K562 (cell line): ENCODE data around the gene BBLN. TPM values are rescaled to one million over a fixed set of nuclear protein-coding genes. Genes with fewer than 3 reads are reported as not detected.

Source experiments
- ATAC-seq: fragments of 200-7000 bp; cut with Tn5 transposase; 3 replicates; pipeline ENCODE4 v1.9.1; 2020; ENCODE audit warnings: moderate library complexity
- BruUV-seq: library from RNA; stranded (reverse); fragments of 400-500 nt; replicated peaks from 2 replicates; lab custom pipeline; 2021; lab: Mats Ljungman, UMichigan
- CTCF ChIA-PET: fragments of 300-600 bp; formaldehyde crosslinking; extraction: SDS; loops from one replicate; lab custom pipeline; 2021; ENCODE audit warnings: low intra/inter-chr PET ratio; lab: Yijun Ruan, JAX
- POLR2A ChIA-PET: fragments of 300-600, 350-650 bp; sonication (Branson Sonifier 250); formaldehyde crosslinking; extraction: SDS; loops from one replicate; lab custom pipeline; 2021; ENCODE audit warnings: antibody characterized with exemption, inconsistent platforms; lab: Yijun Ruan, JAX
- DNase-seq, 4 experiments: peaks; one replicate each; pipeline versions ENCODE4 v3.0.0 to v3.0.0-alpha.2; 2011 to 2018; ENCODE audit warnings: low spot score in 3 of 4, mixed read lengths in 3 of 4; ENCODE audit errors: extremely low read depth in 1 of 4
- FAIRE-seq: peaks from 2 replicates; lab custom pipeline; 2011; peaks lifted over from hg19 to GRCh38; lab: Jason Lieb, UNC
- H2AFZ ChIP-seq: 2 replicates; pipeline ENCODE4 v1.6.0; 2011; ENCODE audit warnings: low read depth, low read length, control low read depth, inconsistent platforms
- H3K27ac ChIP-seq: fragments of 200-600 bp; 3 replicates; pipeline ENCODE4 v1.8.0; 2011; ENCODE audit warnings: low read depth, mild to moderate bottlenecking, control low read depth, inconsistent platforms, low read length, moderate library complexity, mixed read lengths; ENCODE audit errors: extremely low read depth
- H3K27me3 ChIP-seq, 2 experiments: fragments of 300-600 bp in 1 of 2; 2 replicates in 1 of 2; 3 replicates in 1 of 2; pipeline versions ENCODE4 v1.6.0 to v1.8.0; 2011; ENCODE audit warnings: inconsistent platforms in 2 of 2, low read length in 2 of 2, mild to moderate bottlenecking in 1 of 2, mixed read lengths in 1 of 2, moderate library complexity in 1 of 2; ENCODE audit not compliant: control insufficient read depth in 2 of 2, insufficient read depth in 2 of 2
- H3K36me3 ChIP-seq: fragments of 300-600 bp; 3 replicates; pipeline ENCODE4 v1.8.0; 2011; ENCODE audit warnings: mild to moderate bottlenecking, low read length, inconsistent platforms; ENCODE audit not compliant: control insufficient read depth, insufficient read depth
- H3K4me1 ChIP-seq, 2 experiments: fragments of 200-600 bp in 1 of 2; replicated peaks in 1 of 2; 2 replicates in 1 of 2; 3 replicates in 1 of 2; pipeline versions ENCODE4 v1.5.1 to v1.8.0; 2011; ENCODE audit warnings: inconsistent platforms in 2 of 2, low read length in 2 of 2, mild to moderate bottlenecking in 1 of 2, mixed read lengths in 1 of 2, moderate library complexity in 1 of 2; ENCODE audit not compliant: control insufficient read depth in 2 of 2, insufficient read depth in 2 of 2
- H3K4me2 ChIP-seq: 2 replicates; pipeline ENCODE4 v1.6.1; 2011; ENCODE audit warnings: low read length, control low read depth, inconsistent platforms, mixed read lengths; ENCODE audit not compliant: insufficient read depth
- H3K4me3 ChIP-seq: fragments of 200-600 bp; sonication (generic), shearing (Covaris generic); 2 replicates; pipeline ENCODE4 v1.5.1; 2016; ENCODE audit warnings: control low read depth, inconsistent platforms
- H3K79me2 ChIP-seq: fragments of 200-600 bp; 3 replicates; pipeline ENCODE4 v1.8.0; 2011; ENCODE audit warnings: low read length, inconsistent platforms; ENCODE audit not compliant: control insufficient read depth, insufficient read depth
- H3K9ac ChIP-seq, 2 experiments: 2 replicates each; pipeline versions ENCODE4 v1.6.0 to v1.6.1; 2011; ENCODE audit warnings: low read depth in 2 of 2, low read length in 2 of 2, control low read depth in 1 of 2, inconsistent platforms in 1 of 2, mild to moderate bottlenecking in 1 of 2, mixed read lengths in 1 of 2; ENCODE audit not compliant: insufficient read depth in 1 of 2
- H3K9me1 ChIP-seq: one replicate; pipeline ENCODE4 v1.6.0; 2011; ENCODE audit warnings: inconsistent platforms, mild to moderate bottlenecking, low read length, moderate library complexity; ENCODE audit not compliant: control insufficient read depth, insufficient read depth
- H3K9me3 ChIP-seq: replicated peaks from 2 replicates; pipeline ENCODE4 v1.5.1; 2011; ENCODE audit warnings: low read depth, low read length, inconsistent platforms; ENCODE audit not compliant: control insufficient read depth, insufficient read depth
- H4K20me1 ChIP-seq: replicated peaks from 2 replicates; pipeline ENCODE4 v1.6.1; 2011; ENCODE audit warnings: low read length, inconsistent platforms, mixed read lengths; ENCODE audit not compliant: control insufficient read depth, insufficient read depth
- CHD1 ChIP-seq: fragments of 200-600 bp; sonication (generic); IDR thresholded peaks from one replicate; pipeline ENCODE4 v1.6.1; 2012; ENCODE audit warnings: mild to moderate bottlenecking, moderate library complexity, low read length, inconsistent platforms
- CHD2 ChIP-seq: IDR thresholded peaks from 2 replicates; pipeline ENCODE4 v1.6.1; 2011; ENCODE audit warnings: low read depth, low read length
- HNRNPK ChIP-seq: fragments of 200-400 bp; formaldehyde crosslinking; IDR thresholded peaks from one replicate; pipeline ENCODE4 v1.6.1; 2018; ENCODE audit warnings: mild to moderate bottlenecking, low read depth, low read length; ENCODE audit not compliant: poor library complexity, severe bottlenecking
- KDM5B ChIP-seq: fragments of 200-600 bp; sonication (generic); IDR thresholded peaks from 2 replicates; pipeline ENCODE4 v1.6.1; 2012; ENCODE audit warnings: low read depth, mild to moderate bottlenecking, moderate library complexity, low read length, control low read depth, inconsistent platforms; ENCODE audit not compliant: insufficient replicate concordance
- KLF6 ChIP-seq: fragments of 250-450 bp; sonication (Bioruptor Pico); IDR thresholded peaks from 2 replicates; pipeline ENCODE4 v1.4.0; 2020; ENCODE audit warnings: mild to moderate bottlenecking, moderate library complexity, borderline replicate concordance
- MAZ ChIP-seq, 2 experiments: fragments of 450-650 bp in 1 of 2; sonication (generic) in 1 of 2; formaldehyde crosslinking; IDR thresholded peaks in 1 of 2; conservative IDR thresholded peaks in 1 of 2; 2 replicates each; pipeline versions ENCODE4 v1.4.0 to v1.5.0; 2020; ENCODE audit warnings: mild to moderate bottlenecking in 1 of 2, missing genetic modification reagents in 1 of 2
- PCBP1 ChIP-seq: fragments of 200-400 bp; formaldehyde crosslinking; IDR thresholded peaks from 2 replicates; pipeline ENCODE4 v1.6.1; 2018; ENCODE audit warnings: mild to moderate bottlenecking, low read depth, low read length; ENCODE audit not compliant: poor library complexity, severe bottlenecking
- PHB ChIP-seq: fragments of 250-450 bp; sonication (Bioruptor Pico); IDR thresholded peaks from 2 replicates; pipeline ENCODE4 v1.5.0; 2021
- SP1 ChIP-seq: sonication (generic); formaldehyde crosslinking; IDR thresholded peaks from 2 replicates; pipeline ENCODE4 v1.8.1; 2022; ENCODE audit warnings: mild to moderate bottlenecking, missing genetic modification reagents
- SRSF3 ChIP-seq: fragments of 200-400 bp; formaldehyde crosslinking; IDR thresholded peaks from 2 replicates; pipeline ENCODE4 v1.6.1; 2016; ENCODE audit warnings: mild to moderate bottlenecking, low read length, moderate library complexity; ENCODE audit not compliant: insufficient read depth
- STAG1 ChIP-seq: sonication (generic); formaldehyde crosslinking; IDR thresholded peaks from 2 replicates; pipeline ENCODE4 v1.5.0; 2020; ENCODE audit warnings: missing genetic modification reagents, borderline replicate concordance
- TRIM24 ChIP-seq, 2 experiments: fragments of 450-650 bp; IDR thresholded peaks; 2 replicates each; pipeline ENCODE4 v1.6.1; 2016
- ZNF57 ChIP-seq: fragments of 450-650 bp; formaldehyde crosslinking; IDR thresholded peaks from 2 replicates; pipeline ENCODE4 v1.4.0; 2020; ENCODE audit warnings: mild to moderate bottlenecking, moderate library complexity
- ZNF583 ChIP-seq: fragments of 250-450 bp; sonication (Bioruptor Pico); IDR thresholded peaks from 2 replicates; pipeline ENCODE4 v1.4.0; 2020
- WGBS: fragments of 100-300 bp; shearing (Covaris generic); methylation state at CpG from one replicate; pipeline ENCODE4 v1.1.6; 2016; ENCODE audit warnings: low coverage, mixed read lengths; ENCODE audit not compliant: insufficient coverage; ENCODE audit errors: missing lambda C conversion rate; 5-methylcytosine and 5-hydroxymethylcytosine counted together
- in situ Hi-C: fragments of 300-500 bp; cut with MboI; formaldehyde crosslinking; loops from 4 replicates; pipeline ENCODE4 v1.15.0; 2018; ENCODE audit warnings: inconsistent platforms, mixed read lengths
- intact Hi-C: fragments of 100-400 bp; cut with micrococcal nuclease; formaldehyde crosslinking; loops from 2 replicates; pipeline ENCODE4 v1.14.2; 2022
- polyA plus RNA-seq, 8 experiments: library from polyadenylated mRNA; depleted of rRNA in 4 of 8; stranded (reverse) in 5 of 8; unstranded in 3 of 8; fragments of >200 nt; fragmentation: Nextera tagmentation in 2 of 8; fragmentation: Illumina TruSeq in 1 of 8; extraction: Ambion mirVana in 2 of 8; extraction: Trizol in 1 of 8; gene quantifications; 2 replicates each; pipeline versions ENCODE4 v1.2.1 to v1.2.3, GENCODE V29; 2011 to 2014; ENCODE audit warnings: inconsistent platforms in 1 of 8, missing spikeins in 1 of 8
- total RNA-seq, 7 experiments: library from RNA; depleted of rRNA in 6 of 7; stranded (reverse); fragments of >200 nt in 6 of 7; fragmentation: Illumina TruSeq in 2 of 7; extraction: Trizol in 2 of 7; gene quantifications; 2 replicates each; pipeline versions ENCODE4 v1.2.1 to v1.2.3, GENCODE V29; 2011 to 2021; ENCODE audit warnings: low replicate concordance in 1 of 7
- TF ChIP-seq, protein P1 (sequence below), 2 experiments: fragments of 250-450 bp in 1 of 2; fragments of 450-650 bp in 1 of 2; sonication (Bioruptor Pico) in 1 of 2; IDR thresholded peaks; 2 replicates each; pipeline versions ENCODE4 v1.6.1 to v1.8.0; 2016 to 2021; ENCODE audit warnings: mild to moderate bottlenecking in 2 of 2, moderate library complexity in 2 of 2, missing compliant biosample characterization in 1 of 2, missing genetic modification characterization in 1 of 2
- TF ChIP-seq, protein P2 (sequence below): sonication (generic); formaldehyde crosslinking; IDR thresholded peaks from 2 replicates; pipeline ENCODE4 v1.8.1; 2023; ENCODE audit warnings: mild to moderate bottlenecking, missing genetic modification reagents, moderate library complexity
- TF ChIP-seq, protein P3 (sequence below): fragments of 200-400 bp; formaldehyde crosslinking; IDR thresholded peaks from 2 replicates; pipeline ENCODE4 v1.6.1; 2017; ENCODE audit warnings: mild to moderate bottlenecking, low read depth, low read length, moderate library complexity

Gene BBLN
- total and polyA plus RNA-seq, 9 of the 15 experiments (the other 6 are each of a cell fraction or from before 2014, with no cell fraction given), result 4.2 to 331 (median 87.1) TPM

DNA sequence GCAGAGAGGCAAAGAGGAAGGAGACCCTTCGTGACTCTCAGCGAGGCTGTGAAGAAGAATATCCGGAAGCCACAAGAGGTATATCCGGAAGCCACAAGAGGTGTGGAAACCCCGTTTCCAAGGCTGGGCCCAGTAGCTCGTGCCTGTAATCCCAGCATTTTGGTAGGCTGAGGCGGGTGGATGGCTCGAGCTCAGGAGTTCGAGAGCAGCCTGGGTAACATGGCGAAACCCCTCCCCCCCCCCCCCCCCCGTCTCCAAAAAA, 612 bp upstream of the BBLN start (continued):
- TF ChIP-seq PCBP1 (no peak), ZNF583 (no peak), CHD1 (peak; percentile 33)
- TF ChIP-seq, protein P1, sequence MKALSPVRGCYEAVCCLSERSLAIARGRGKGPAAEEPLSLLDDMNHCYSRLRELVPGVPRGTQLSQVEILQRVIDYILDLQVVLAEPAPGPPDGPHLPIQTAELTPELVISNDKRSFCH (CRISPR knock-in tag; IDR thresholded peaks at IDR 0.05), result no peak
- TF ChIP-seq, protein P1 (tag; IDR thresholded peaks at IDR 0.05), result peak; percentile 91; the same call in 1 of the 2 replicates
- TF ChIP-seq, protein P2, sequence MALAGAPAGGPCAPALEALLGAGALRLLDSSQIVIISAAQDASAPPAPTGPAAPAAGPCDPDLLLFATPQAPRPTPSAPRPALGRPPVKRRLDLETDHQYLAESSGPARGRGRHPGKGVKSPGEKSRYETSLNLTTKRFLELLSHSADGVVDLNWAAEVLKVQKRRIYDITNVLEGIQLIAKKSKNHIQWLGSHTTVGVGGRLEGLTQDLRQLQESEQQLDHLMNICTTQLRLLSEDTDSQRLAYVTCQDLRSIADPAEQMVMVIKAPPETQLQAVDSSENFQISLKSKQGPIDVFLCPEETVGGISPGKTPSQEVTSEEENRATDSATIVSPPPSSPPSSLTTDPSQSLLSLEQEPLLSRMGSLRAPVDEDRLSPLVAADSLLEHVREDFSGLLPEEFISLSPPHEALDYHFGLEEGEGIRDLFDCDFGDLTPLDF (CRISPR knock-in tag), result peak; percentile 73

DNA sequence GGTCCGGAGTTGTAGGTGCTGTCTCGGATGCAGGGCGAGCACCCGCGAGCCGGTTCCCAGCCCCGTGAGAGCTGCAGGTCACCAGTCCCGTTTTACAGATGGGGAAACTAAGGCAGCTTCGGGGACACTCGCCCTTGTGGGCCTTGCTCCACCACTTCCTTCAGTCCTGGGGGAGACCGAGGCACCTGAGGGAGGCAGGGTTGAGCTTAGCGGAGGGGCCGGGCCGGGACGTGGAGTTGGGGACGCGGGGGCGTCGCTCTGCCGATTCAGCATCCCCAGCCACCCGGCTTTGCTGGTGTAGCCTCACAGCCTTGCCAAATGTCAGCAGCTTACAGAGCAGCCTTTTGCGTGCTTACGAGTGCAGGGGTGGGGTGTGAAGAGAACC, 530 bp downstream of the BBLN start:
- Histone ChIP-seq H3K36me3 (peaks cover 34% of the 10 kb centered on the region), H4K20me1 (peaks cover 18% of the 10 kb centered on the region; the same call in 1 of the 2 replicates), H3K79me2 (peaks cover 27% of the 10 kb centered on the region), H3K27me3 (no peaks in the 10 kb centered on the region), H3K4me3 (peak overlapping the region; percentile 72), H3K9me1 (no peaks in the 10 kb centered on the region), H3K9ac (peak overlapping the region; percentile 90 to 97), H3K27ac (peak overlapping the region; percentile 83), H3K4me1 (peaks cover 10 to 43% of the 10 kb centered on the region in 2 experiments), H3K9me3 (no peaks in the 10 kb centered on the region), H3K4me2 (peak overlapping the region; percentile 91), H2AFZ (peak overlapping the region; percentile 96)
- FAIRE-seq, result peak; percentile 83
- ChIA-PET CTCF (interaction anchor here (0.6 kb wide), 1 partner anchor 92 kb away, joined by 4 read pairs; the partner anchor contains the start of gene SLC25A25), POLR2A (interaction anchor here (0.5 to 11.0 kb wide), 13 partner anchors 9 to 219 kb away, joined by 3 to 155 read pairs (median 6); partner anchors contain the start of gene CIZ1)
- peak; percentile 42 for ATAC-seq
- under 1% methylated on average over 23 of the region's 23 CpGs for whole genome bisulfite sequencing
- TSS peak; percentile 68 for BruUV-seq
- peak; percentile 81 to 86 (median 84) for DNase-seq
- in situ Hi-C loops (no loop called here), intact Hi-C loops (loop anchor here (1.0 to 5.0 kb wide), 5 partner anchors 31 to 1724 kb away; partner anchors contain the start of genes CIZ1, GOLGA2 and SWI5)
- TF ChIP-seq ZNF57 (CRISPR knock-in tag), result no peak
- TF ChIP-seq PHB (CRISPR knock-in tag), result peak; percentile 6; the same call in 1 of the 2 replicates
- TF ChIP-seq, protein P3, sequence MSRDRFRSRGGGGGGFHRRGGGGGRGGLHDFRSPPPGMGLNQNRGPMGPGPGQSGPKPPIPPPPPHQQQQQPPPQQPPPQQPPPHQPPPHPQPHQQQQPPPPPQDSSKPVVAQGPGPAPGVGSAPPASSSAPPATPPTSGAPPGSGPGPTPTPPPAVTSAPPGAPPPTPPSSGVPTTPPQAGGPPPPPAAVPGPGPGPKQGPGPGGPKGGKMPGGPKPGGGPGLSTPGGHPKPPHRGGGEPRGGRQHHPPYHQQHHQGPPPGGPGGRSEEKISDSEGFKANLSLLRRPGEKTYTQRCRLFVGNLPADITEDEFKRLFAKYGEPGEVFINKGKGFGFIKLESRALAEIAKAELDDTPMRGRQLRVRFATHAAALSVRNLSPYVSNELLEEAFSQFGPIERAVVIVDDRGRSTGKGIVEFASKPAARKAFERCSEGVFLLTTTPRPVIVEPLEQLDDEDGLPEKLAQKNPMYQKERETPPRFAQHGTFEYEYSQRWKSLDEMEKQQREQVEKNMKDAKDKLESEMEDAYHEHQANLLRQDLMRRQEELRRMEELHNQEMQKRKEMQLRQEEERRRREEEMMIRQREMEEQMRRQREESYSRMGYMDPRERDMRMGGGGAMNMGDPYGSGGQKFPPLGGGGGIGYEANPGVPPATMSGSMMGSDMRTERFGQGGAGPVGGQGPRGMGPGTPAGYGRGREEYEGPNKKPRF, result no peak
- no peak for TF ChIP-seq STAG1
- 0 out of 4 replicates have a peak, but pooled peaks of 1 of the 2 experiments have one; percentile 5 for TF ChIP-seq TRIM24 (IDR thresholded peaks at IDR 0.05)
- TF ChIP-seq CHD2, result 0 out of 2 replicates have a peak, but pooled peaks have one; percentile 32
- TF ChIP-seq HNRNPK, result no peak
- TF ChIP-seq SRSF3, result 0 out of 2 replicates have a peak, but pooled peaks have one; percentile 27
- no peak; the same call in none of the 2 replicates for TF ChIP-seq KLF6 (CRISPR knock-in tag)
- peak in 1 of 2 experiments; percentile 14; a peak in 1 of 4 replicates for TF ChIP-seq MAZ (CRISPR knock-in tag; conservative IDR thresholded peaks at IDR 0.05 in 1 of 2, IDR thresholded peaks at IDR 0.05 in 1 of 2)
- no peak for TF ChIP-seq SP1
- TF ChIP-seq KDM5B, result no peak
